ENCODE results near the gene SLX9. TPM values are rescaled to one million over a fixed set of nuclear protein-coding genes. Genes with fewer than 3 reads are reported as not detected.

The SLX9 gene
- total and polyA plus RNA-seq, 2 experiments from 2014 or later, result 25.6 to 35.8 TPM

DNA sequence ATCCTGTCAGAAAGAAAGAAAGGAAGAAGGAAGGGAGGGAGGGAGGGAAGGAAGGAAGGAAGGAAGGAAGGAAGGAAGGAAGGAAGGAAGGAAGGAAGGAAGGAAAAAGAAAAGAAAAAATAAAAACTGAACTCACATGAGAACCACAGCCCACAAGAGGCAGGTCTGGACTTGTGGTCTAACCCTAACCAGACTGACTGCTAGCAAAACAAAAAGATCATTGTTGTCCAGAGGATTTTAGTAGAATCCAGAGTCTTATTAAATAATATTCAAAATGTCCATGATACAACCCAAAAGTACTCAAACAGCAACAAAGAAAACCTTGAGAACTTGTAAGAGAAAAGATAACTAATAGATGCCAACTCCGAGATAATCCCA is 14.5 kb upstream of the SLX9 start:
- Histone ChIP-seq H3K9me3 (ENCODE audit: low read depth) (no peaks in the 10 kb centered on the region), H3K27ac (peak overlapping the region; percentile 95), H3F3A (ENCODE audit: insufficient read depth) (peaks cover 35% of the 10 kb centered on the region), H3K36me3 (ENCODE audit: low read depth) (no peaks in the 10 kb centered on the region), H4K20me1 (ENCODE audit: insufficient read depth) (no peaks in the 10 kb centered on the region), H3K4me3 (no peak overlapping the region), H3K27me3 (replicated peaks; ENCODE audit: insufficient read depth) (no peaks in the 10 kb centered on the region), H2AFZ (peak overlapping the region; percentile 46), H3K9ac (peak overlapping the region; percentile 79; the same call in 1 of the 2 replicates), H3K4me2 (ENCODE audit: unreplicated experiment) (peak overlapping the region; percentile 63), H3K9me2 (ENCODE audit: insufficient read depth) (no peaks in the 10 kb centered on the region), H3K79me2 (ENCODE audit: insufficient read depth) (no peaks in the 10 kb centered on the region), H3K4me1 (ENCODE audit: insufficient read depth) (peaks cover 48% of the 10 kb centered on the region)
- in situ Hi-C loops (cut with MboI), result loop anchor here (25.0 kb wide), 1 partner anchor 413 kb away; no protein-coding TSS in a partner anchor
- WGBS, 2 experiments (ENCODE audit: low coverage in 1 of 2, low lambda C conversion rate in 2 of 2, missing lambda C conversion rate in 2 of 2), result 96 to 100% methylated on average over 1 of the region's 1 CpG
- no peak for TF ChIP-seq EZH2 (IDR thresholded peaks at IDR 0.05; ENCODE audit: insufficient read depth, poor library complexity, severe bottlenecking)
- no peak for TF ChIP-seq EZH2phosphoT487 (IDR thresholded peaks at IDR 0.05; ENCODE audit: insufficient read depth, low read depth)
- DNase-seq, result no peak

DNA sequence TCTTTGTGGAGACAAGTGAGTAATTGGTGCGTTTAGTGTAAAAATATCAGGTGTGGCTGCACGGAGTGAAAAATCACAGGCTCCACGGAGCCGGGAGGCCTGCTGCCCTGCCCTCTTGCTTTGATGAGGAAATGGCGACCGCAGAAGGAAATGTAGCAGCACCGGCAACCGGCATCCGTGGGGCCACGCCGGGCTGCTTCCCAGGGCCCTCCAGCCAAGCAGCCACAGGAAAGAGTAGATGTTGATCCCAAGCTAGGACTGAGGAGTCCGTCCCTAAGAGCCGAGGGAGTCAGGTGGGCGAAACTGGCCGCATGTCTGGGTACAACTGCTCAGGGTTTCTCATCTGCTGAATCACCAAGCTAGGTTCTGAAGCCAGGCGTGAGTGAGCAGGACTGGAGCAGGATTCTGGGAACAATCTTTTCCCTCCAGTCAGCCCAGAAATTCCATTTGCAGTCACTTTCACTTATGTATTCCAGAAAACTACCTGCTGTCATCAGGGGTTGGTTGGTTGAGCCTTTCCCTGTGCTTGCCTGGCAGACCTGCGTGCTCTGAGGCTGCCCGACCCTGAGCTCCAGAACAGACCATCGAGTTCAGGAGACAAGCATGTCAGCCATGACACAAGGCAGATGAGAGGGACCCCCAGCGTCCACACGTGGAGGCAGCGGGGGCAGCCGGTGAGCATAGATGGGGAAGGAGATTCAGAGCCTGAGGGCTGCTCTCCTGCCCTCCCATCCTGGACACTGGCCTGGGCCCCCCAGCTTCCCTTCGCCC is 13.3 kb upstream of the SLX9 start:
- Histone ChIP-seq H3K4me3 (peak overlapping the region; percentile 57; the same call in 1 of the 2 replicates), H3K27ac (peak overlapping the region; percentile 95), H4K20me1 (ENCODE audit: insufficient read depth) (no peaks in the 10 kb centered on the region), H2AFZ (peak overlapping the region; percentile 61), H3K27me3 (replicated peaks; ENCODE audit: insufficient read depth) (no peaks in the 10 kb centered on the region), H3K9me2 (ENCODE audit: insufficient read depth) (no peaks in the 10 kb centered on the region), H3K9me3 (ENCODE audit: low read depth) (no peaks in the 10 kb centered on the region), H3K4me1 (ENCODE audit: insufficient read depth) (peaks cover 59% of the 10 kb centered on the region), H3F3A (ENCODE audit: insufficient read depth) (peaks cover 35% of the 10 kb centered on the region), H3K36me3 (ENCODE audit: low read depth) (no peaks in the 10 kb centered on the region), H3K4me2 (ENCODE audit: unreplicated experiment) (peak overlapping the region; percentile 78), H3K79me2 (ENCODE audit: insufficient read depth) (no peaks in the 10 kb centered on the region), H3K9ac (peak overlapping the region; percentile 79)
- no peak for TF ChIP-seq EZH2phosphoT487 (IDR thresholded peaks at IDR 0.05; ENCODE audit: insufficient read depth, low read depth)
- TF ChIP-seq EZH2 (IDR thresholded peaks at IDR 0.05; ENCODE audit: insufficient read depth, poor library complexity, severe bottlenecking), result no peak
- WGBS, 2 experiments (ENCODE audit: low coverage in 1 of 2, low lambda C conversion rate in 2 of 2, missing lambda C conversion rate in 2 of 2), result 25 to 28% methylated on average over 22 to 24 of the region's 24 CpGs
- peak; percentile 95 for DNase-seq
- in situ Hi-C loops (cut with MboI), result loop anchor here (25.0 kb wide), 1 partner anchor 414 kb away; no protein-coding TSS in a partner anchor

DNA sequence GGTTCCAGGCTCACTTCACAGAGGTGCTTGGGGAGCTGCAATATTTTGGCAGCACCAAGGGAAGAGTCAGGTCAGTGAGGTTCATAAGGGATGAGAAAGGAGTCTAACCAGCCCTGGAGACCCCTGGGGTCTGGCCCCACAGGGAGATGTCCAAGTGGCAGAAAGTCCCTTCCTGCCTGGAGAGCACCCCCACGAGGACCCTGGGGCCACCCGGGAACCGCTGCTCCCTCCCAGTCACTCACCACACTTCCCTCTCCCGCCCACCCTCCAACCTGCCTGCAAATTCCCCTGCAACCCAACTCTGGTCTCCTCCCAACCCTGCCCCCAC is 12.6 kb upstream of the SLX9 start:
- H3K4me3 ChIP-seq, result peak overlapping the region; percentile 57
- 4% methylated on average over 4 of the region's 4 CpGs; no CpG with 5 or more reads in 1 of the 2 experiments for WGBS, 2 experiments (ENCODE audit: low coverage in 1 of 2, low lambda C conversion rate in 2 of 2, missing lambda C conversion rate in 2 of 2)
- H3K9ac ChIP-seq, result peak overlapping the region; percentile 79
- H3K4me2 ChIP-seq (ENCODE audit: unreplicated experiment), result peak overlapping the region; percentile 78
- H3F3A ChIP-seq (ENCODE audit: insufficient read depth), result peaks cover 35% of the 10 kb centered on the region
- no peaks in the 10 kb centered on the region for H3K36me3 ChIP-seq (ENCODE audit: low read depth)
- H2AFZ ChIP-seq, result no peak overlapping the region
- no peaks in the 10 kb centered on the region for H3K9me2 ChIP-seq (ENCODE audit: insufficient read depth)
- peak overlapping the region; percentile 95 for H3K27ac ChIP-seq
- H3K27me3 ChIP-seq (replicated peaks; ENCODE audit: insufficient read depth), result no peaks in the 10 kb centered on the region
- H3K4me1 ChIP-seq (ENCODE audit: insufficient read depth), result peaks cover 61% of the 10 kb centered on the region
- in situ Hi-C loops (cut with MboI), result loop anchor here (25.0 kb wide), 1 partner anchor 415 kb away; no protein-coding TSS in a partner anchor
- TF ChIP-seq EZH2phosphoT487 (IDR thresholded peaks at IDR 0.05; ENCODE audit: insufficient read depth, low read depth) (no peak), EZH2 (IDR thresholded peaks at IDR 0.05; ENCODE audit: insufficient read depth, poor library complexity, severe bottlenecking) (no peak)
- no peak for DNase-seq
- no peaks in the 10 kb centered on the region for H4K20me1 ChIP-seq (ENCODE audit: insufficient read depth)
- no peaks in the 10 kb centered on the region for H3K79me2 ChIP-seq (ENCODE audit: insufficient read depth)
- H3K9me3 ChIP-seq (ENCODE audit: low read depth), result no peaks in the 10 kb centered on the region

DNA sequence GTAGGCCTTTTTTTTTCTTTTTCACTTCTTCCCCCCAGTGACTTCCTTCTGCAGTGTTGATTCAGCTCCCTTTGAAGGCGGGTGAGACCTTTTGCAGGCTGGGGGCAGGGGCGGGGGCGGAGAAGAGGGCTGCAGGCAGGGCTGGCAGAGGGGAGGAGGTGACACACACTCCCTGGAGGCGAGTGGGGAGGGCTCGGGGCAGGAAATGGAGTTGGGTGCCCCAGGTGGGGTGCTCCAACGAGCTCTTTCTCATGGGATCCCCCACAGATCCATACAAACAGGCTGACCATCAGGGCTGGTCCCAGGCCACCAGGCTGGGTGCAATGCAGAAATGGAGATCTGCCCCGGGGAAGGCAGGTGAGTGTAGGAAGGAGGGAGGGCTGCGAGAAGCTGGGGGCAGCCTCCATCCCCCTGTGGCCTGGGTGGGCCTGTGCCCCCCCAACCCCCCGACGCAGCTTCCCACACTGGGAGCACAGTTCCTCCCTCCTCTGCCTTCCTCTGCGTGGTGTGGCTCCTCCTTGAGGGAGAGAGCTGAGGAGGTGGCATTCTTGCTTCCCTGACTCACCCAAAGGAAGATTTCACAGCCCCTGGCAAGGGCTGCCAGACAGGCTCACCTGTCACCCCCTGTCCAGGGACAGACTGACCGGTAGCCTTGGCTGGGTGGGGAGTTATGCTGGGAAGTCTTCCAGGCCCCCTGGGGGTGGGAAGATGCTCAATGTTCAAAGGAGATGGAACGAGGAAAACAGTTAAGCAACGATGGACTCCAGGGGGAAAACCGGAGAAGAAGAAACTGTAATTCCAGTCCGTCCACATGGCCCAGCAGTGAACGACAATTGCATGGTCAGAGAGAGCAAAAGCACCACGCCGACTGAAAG is 12.0 kb upstream of the SLX9 start:
- 1 to 4% methylated on average over 15 to 19 of the region's 19 CpGs for WGBS, 2 experiments (ENCODE audit: low coverage in 1 of 2, low lambda C conversion rate in 2 of 2, missing lambda C conversion rate in 2 of 2)
- in situ Hi-C loops (cut with MboI), result loop anchor here (25.0 kb wide), 1 partner anchor 416 kb away; no protein-coding TSS in a partner anchor

More for the DNA sequence above, 12.0 kb upstream of the SLX9 start:
- H3K9ac ChIP-seq, result peak overlapping the region; percentile 79
- no peaks in the 10 kb centered on the region for H3K27me3 ChIP-seq (replicated peaks; ENCODE audit: insufficient read depth)
- peak overlapping the region; percentile 78 for H3K4me2 ChIP-seq (ENCODE audit: unreplicated experiment)
- TF ChIP-seq EZH2phosphoT487 (IDR thresholded peaks at IDR 0.05; ENCODE audit: insufficient read depth, low read depth), result no peak
- no peak for TF ChIP-seq EZH2 (IDR thresholded peaks at IDR 0.05; ENCODE audit: insufficient read depth, poor library complexity, severe bottlenecking)
- no peaks in the 10 kb centered on the region for H3K79me2 ChIP-seq (ENCODE audit: insufficient read depth)
- H3K27ac ChIP-seq, result peak overlapping the region; percentile 95
- H4K20me1 ChIP-seq (ENCODE audit: insufficient read depth), result no peaks in the 10 kb centered on the region
- H3K9me2 ChIP-seq (ENCODE audit: insufficient read depth), result no peaks in the 10 kb centered on the region
- H3K4me3 ChIP-seq, result peak overlapping the region; percentile 57
- H3K36me3 ChIP-seq (ENCODE audit: low read depth), result no peaks in the 10 kb centered on the region
- H3F3A ChIP-seq (ENCODE audit: insufficient read depth), result peaks cover 35% of the 10 kb centered on the region
- no peaks in the 10 kb centered on the region for H3K9me3 ChIP-seq (ENCODE audit: low read depth)
- DNase-seq, result peak; percentile 91
- peaks cover 61% of the 10 kb centered on the region for H3K4me1 ChIP-seq (ENCODE audit: insufficient read depth)
- H2AFZ ChIP-seq, result no peak overlapping the region

Data from GM23248 (cell line).